IMR-90 (cell line): ENCODE results near the gene SLC39A6. TPM values are rescaled to one million over a fixed set of nuclear protein-coding genes. Genes with fewer than 3 reads are reported as not detected.

Experiments
- ATAC-seq: fragments of 200-7000 bp; cut with Tn5 transposase; 2 replicates; pipeline ENCODE4 v1.9.1; 2020; ENCODE audit warnings: low read depth, mild to moderate bottlenecking, moderate library complexity
- BruUV-seq: library from RNA; stranded (reverse); fragments of 400-500 nt; replicated peaks from 2 replicates; lab custom pipeline; 2021; lab: Mats Ljungman, UMichigan
- CTCF ChIA-PET: fragments of 300-600 bp; formaldehyde crosslinking; extraction: SDS; loops from one replicate; lab custom pipeline; 2021; ENCODE audit warnings: antibody characterized with exemption; lab: Yijun Ruan, JAX
- POLR2A ChIA-PET: fragments of 300-600 bp; sonication (Branson Sonifier 250); formaldehyde crosslinking; loops from one replicate; lab custom pipeline; 2022; ENCODE audit warnings: antibody characterized with exemption; ENCODE audit not compliant: unreplicated experiment; lab: Charles Lee
- DNase-seq: peaks from one replicate; pipeline ENCODE4 v3.0.0; 2013
- H2AFZ ChIP-seq: replicated peaks from 2 replicates; pipeline ENCODE3; 2013; ENCODE audit warnings: low read length, mild to moderate bottlenecking; ENCODE audit not compliant: poor library complexity
- H2AK5ac ChIP-seq: 2 replicates; pipeline ENCODE4 v1.6.1; 2013; ENCODE audit warnings: low read depth, low read length, inconsistent platforms
- H2AK9ac ChIP-seq: replicated peaks from 2 replicates; pipeline ENCODE3; 2013; ENCODE audit warnings: mild to moderate bottlenecking, low read depth, low read length, moderate library complexity; ENCODE audit not compliant: poor library complexity
- H2BK120ac ChIP-seq: 2 replicates; pipeline ENCODE4 v1.6.1; 2013; ENCODE audit warnings: low read depth, low read length, inconsistent platforms
- H2BK15ac ChIP-seq: 3 replicates; pipeline ENCODE4 v1.6.1; 2013; ENCODE audit warnings: low read depth, low read length, inconsistent platforms
- H2BK20ac ChIP-seq: 2 replicates; pipeline ENCODE4 v1.6.1; 2013; ENCODE audit warnings: low read depth, mild to moderate bottlenecking, inconsistent platforms, low read length, moderate library complexity
- H2BK5ac ChIP-seq: 2 replicates; pipeline ENCODE4 v1.6.1; 2013; ENCODE audit warnings: mild to moderate bottlenecking, low read depth, low read length, inconsistent platforms; ENCODE audit not compliant: poor library complexity, severe bottlenecking
- H3K14ac ChIP-seq: replicated peaks from 2 replicates; pipeline ENCODE4 v1.6.1; 2013; ENCODE audit warnings: low read depth, low read length, inconsistent platforms
- H3K18ac ChIP-seq: 2 replicates; pipeline ENCODE4 v1.6.1; 2013; ENCODE audit warnings: low read depth, low read length, control low read depth
- H3K23ac ChIP-seq: 2 replicates; pipeline ENCODE4 v1.6.1; 2013; ENCODE audit warnings: low read depth, low read length, inconsistent platforms
- H3K27ac ChIP-seq: 2 replicates; pipeline ENCODE4 v1.5.1; 2013; ENCODE audit warnings: mild to moderate bottlenecking, control low read depth, low read length; ENCODE audit not compliant: insufficient read depth
- H3K27me3 ChIP-seq: 2 replicates; pipeline ENCODE4 v1.6.1; 2013; ENCODE audit warnings: low read length; ENCODE audit not compliant: control insufficient read depth, insufficient read depth
- H3K36me3 ChIP-seq: 2 replicates; pipeline ENCODE4 v1.6.1; 2013; ENCODE audit warnings: low read length, mixed read lengths; ENCODE audit not compliant: control insufficient read depth, insufficient read depth
- H3K4ac ChIP-seq: 2 replicates; pipeline ENCODE4 v1.6.1; 2013; ENCODE audit warnings: low read depth, low read length, inconsistent platforms
- H3K4me1 ChIP-seq: 2 replicates; pipeline ENCODE4 v1.6.1; 2013; ENCODE audit warnings: low read length, mixed read lengths; ENCODE audit not compliant: control insufficient read depth, insufficient read depth
- H3K4me2 ChIP-seq: 2 replicates; pipeline ENCODE4 v1.6.1; 2013; ENCODE audit warnings: low read depth, mild to moderate bottlenecking, control low read depth, low read length, moderate library complexity
- H3K4me3 ChIP-seq: 2 replicates; pipeline ENCODE4 v1.5.1; 2013; ENCODE audit warnings: low read depth, mild to moderate bottlenecking, control low read depth, low read length, moderate library complexity; ENCODE audit not compliant: insufficient read depth
- H3K56ac ChIP-seq: 2 replicates; pipeline ENCODE4 v1.6.1; 2013; ENCODE audit warnings: low read length, inconsistent platforms; ENCODE audit not compliant: insufficient read depth; ENCODE audit errors: extremely low read depth
- H3K79me1 ChIP-seq, 2 experiments: 2 replicates each; pipeline ENCODE4 v1.6.1; 2013; ENCODE audit warnings: low read length in 2 of 2, inconsistent platforms in 1 of 2, low read depth in 1 of 2
- H3K9ac ChIP-seq: 2 replicates; pipeline ENCODE4 v1.6.1; 2013; ENCODE audit warnings: low read depth, low read length, control low read depth
- H3K9me1 ChIP-seq: 2 replicates; pipeline ENCODE4 v1.6.1; 2013; ENCODE audit warnings: low read length, inconsistent platforms; ENCODE audit not compliant: insufficient read depth
- H3K9me3 ChIP-seq: 2 replicates; pipeline ENCODE4 v1.6.1; 2013; ENCODE audit warnings: low read length; ENCODE audit not compliant: control insufficient read depth, insufficient read depth
- H4K20me1 ChIP-seq: 2 replicates; pipeline ENCODE4 v1.6.1; 2013; ENCODE audit warnings: low read length, inconsistent platforms; ENCODE audit not compliant: insufficient read depth
- H4K5ac ChIP-seq: 2 replicates; pipeline ENCODE4 v1.6.1; 2013; ENCODE audit warnings: mild to moderate bottlenecking, low read depth, low read length, control low read depth
- H4K8ac ChIP-seq, 2 experiments: 2 replicates each; pipeline ENCODE4 v1.6.1; 2013; ENCODE audit warnings: low read depth in 2 of 2, low read length in 2 of 2, control low read depth in 1 of 2, inconsistent platforms in 1 of 2
- H4K91ac ChIP-seq: 2 replicates; pipeline ENCODE4 v1.6.1; 2013; ENCODE audit warnings: low read depth, low read length, inconsistent platforms; ENCODE audit not compliant: insufficient read depth
- BHLHE40 ChIP-seq: fragments of 150-350 bp; IDR thresholded peaks from 2 replicates; pipeline ENCODE4 v1.6.1; 2016; ENCODE audit warnings: mild to moderate bottlenecking, low read depth, low read length
- NFE2L2 ChIP-seq: fragments of 150-350 bp; IDR thresholded peaks from 2 replicates; pipeline ENCODE4 v1.6.1; 2016; ENCODE audit warnings: low read depth, mild to moderate bottlenecking, low read length
- WGBS, 2 experiments: methylation state at CpG; one replicate each; pipeline versions ENCODE4 v1.1.5 to v1.1.7; 2013; ENCODE audit warnings: missing lambda C conversion rate in 2 of 2; ENCODE audit not compliant: insufficient read length in 1 of 2; ENCODE audit errors: extremely low coverage in 2 of 2; 5-methylcytosine and 5-hydroxymethylcytosine counted together
- dilution Hi-C: fragments of 300-500 bp; cut with HindIII; formaldehyde crosslinking; loops from one replicate; pipeline ENCODE4 v1.14.3; 2018; ENCODE audit warnings: low sequenced_read_pairs; ENCODE audit not compliant: unreplicated experiment
- in situ Hi-C: fragments of 300-500 bp; cut with MboI; formaldehyde crosslinking; loops from 3 replicates; pipeline ENCODE4 v1.14.3; 2019; ENCODE audit warnings: low sequenced_read_pairs, inconsistent platforms, mixed read lengths
- intact Hi-C: fragments of 100-400 bp; cut with micrococcal nuclease; formaldehyde crosslinking; loops from 2 replicates; pipeline ENCODE4 v1.10.0; 2022
- polyA plus RNA-seq, 3 experiments: library from polyadenylated mRNA; depleted of rRNA; stranded (reverse); fragments of >200 nt; gene quantifications; 2 replicates each; pipeline ENCODE4 v1.2.3, GENCODE V29; 2012; ENCODE audit warnings: low replicate concordance in 1 of 3
- total RNA-seq: library from RNA; depleted of rRNA; stranded (reverse); fragments of >200 nt; gene quantifications from 2 replicates; pipeline ENCODE4 v1.2.3, GENCODE V29; 2012

The SLC39A6 gene
- total and polyA plus RNA-seq, 2 of the 4 experiments (the other 2 are of a cell fraction) = 48.7 to 91.9 TPM

GRCh38 chr18:36088256-36088655 is 40.9 kb downstream of the SLC39A6 start:
- Histone ChIP-seq H3K79me1 (no peaks in the 10 kb centered on the region), H2BK120ac (no peak overlapping the region), H4K8ac (no peak overlapping the region), H2AFZ (no peak overlapping the region), H2AK9ac (no peak overlapping the region), H3K18ac (no peak overlapping the region), H2BK20ac (no peak overlapping the region), H3K9me1 (no peaks in the 10 kb centered on the region), H3K14ac (no peak overlapping the region), H3K27me3 (no peaks in the 10 kb centered on the region), H3K4me1 (no peaks in the 10 kb centered on the region), H4K20me1 (no peaks in the 10 kb centered on the region), H3K36me3 (no peaks in the 10 kb centered on the region), H3K9me3 (no peaks in the 10 kb centered on the region; the same call in 1 of the 2 replicates), H4K91ac (no peak overlapping the region), H3K56ac (no peak overlapping the region), H3K4ac (no peak overlapping the region), H3K23ac (no peak overlapping the region), H3K9ac (no peak overlapping the region), H3K4me2 (no peak overlapping the region), H2AK5ac (no peak overlapping the region), H2BK15ac (no peak overlapping the region), H2BK5ac (no peak overlapping the region), H3K4me3 (no peak overlapping the region), H3K27ac (no peak overlapping the region), H4K5ac (no peak overlapping the region)
- TF ChIP-seq BHLHE40 (no peak), NFE2L2 (no peak)
- ChIA-PET CTCF (no interaction called here), POLR2A (no interaction called here)
- ATAC-seq (no peak), DNase-seq (no peak)
- BruUV-seq = no TSS peak
- intact Hi-C loops = no loop called here
- in situ Hi-C loops = no loop called here
- dilution Hi-C loops = no loop called here
- WGBS, 2 experiments = no CpG with 5 or more reads among the region's 2 CpGs
